GM21526 (cell line): Measurements from ENCODE around the gene TMEM18.

ENCODE experiments used
- ATAC-seq: cut with Tn5 transposase; IDR thresholded peaks from one replicate; pipeline ENCODE4 v1.9.1; 2021; ENCODE audit warnings: moderate library complexity; ENCODE audit not compliant: unreplicated experiment, low FRiP score

TMEM18 gene

GRCh38 chr2:673615-674320 is 3.4 kb downstream of the TMEM18 start:
- ATAC-seq = no peak

GRCh38 chr2:673016-673415 is 4.2 kb downstream of the TMEM18 start:
- ATAC-seq = no peak

DNA sequence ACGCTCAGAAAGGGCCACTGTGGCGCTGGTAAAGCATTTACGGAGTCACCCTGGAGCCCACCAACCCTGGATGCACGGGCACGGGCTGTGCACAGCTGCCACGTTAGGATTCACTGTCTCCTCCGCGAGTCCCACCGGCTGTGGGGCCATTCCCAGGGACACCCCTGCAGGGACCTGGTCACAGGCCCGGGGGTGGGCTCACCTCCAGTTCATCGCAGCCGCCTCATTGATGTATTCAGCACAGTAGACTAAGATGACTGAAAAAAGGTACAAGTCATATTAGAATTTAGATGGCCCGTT is 4.7 kb downstream of the TMEM18 start:
- ATAC-seq = no peak

- no peak for ATAC-seq
These were observed 5.2 kb downstream of the TMEM18 start for GRCh38 chr2:671787-672605.

DNA sequence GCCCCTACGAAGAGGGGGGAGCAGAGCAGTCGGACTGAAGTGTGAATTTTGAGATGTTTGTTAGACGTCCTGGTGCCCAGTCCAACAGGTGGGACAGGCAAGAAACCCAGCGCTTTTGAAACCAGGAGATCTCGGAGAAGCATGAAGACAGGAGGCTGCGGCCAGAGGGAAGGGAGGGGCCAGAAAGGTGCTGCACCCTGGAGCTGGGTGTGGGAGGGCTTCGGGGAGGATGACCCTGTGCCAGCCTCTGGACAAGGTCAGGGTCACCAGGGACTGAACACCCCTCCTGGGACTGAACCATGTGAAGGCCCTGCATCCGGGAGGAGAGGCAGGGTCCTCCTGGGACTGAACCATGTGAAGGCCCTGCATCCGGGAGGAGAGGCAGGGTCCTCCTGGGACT is 6.1 kb downstream of the TMEM18 start:
- ATAC-seq = no peak

- ATAC-seq = no peak
These were observed 6.6 kb downstream of the TMEM18 start for GRCh38 chr2:670637-671036.

DNA sequence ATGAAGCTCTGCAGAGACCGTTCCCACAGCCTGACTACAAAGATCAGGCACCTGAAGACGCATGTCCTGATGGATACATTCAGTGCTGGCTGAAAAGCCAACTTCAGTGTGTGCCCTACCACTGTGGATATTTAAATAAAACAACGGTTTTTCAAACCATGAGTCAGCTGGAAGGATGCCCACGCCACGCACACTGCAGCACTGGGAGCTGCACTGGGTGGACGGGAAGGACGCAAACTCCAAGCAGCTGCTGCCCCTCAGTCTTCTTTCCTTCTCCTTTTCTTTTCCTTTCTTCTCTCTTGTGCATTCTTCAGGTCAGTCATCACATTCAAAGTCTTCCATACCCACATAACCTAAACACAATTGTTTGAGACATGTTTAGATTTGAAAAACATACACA is 7.9 kb downstream of the TMEM18 start:
- ATAC-seq = no peak

GRCh38 chr2:668000-668398 is 9.2 kb downstream of the TMEM18 start:
- ATAC-seq = no peak

DNA sequence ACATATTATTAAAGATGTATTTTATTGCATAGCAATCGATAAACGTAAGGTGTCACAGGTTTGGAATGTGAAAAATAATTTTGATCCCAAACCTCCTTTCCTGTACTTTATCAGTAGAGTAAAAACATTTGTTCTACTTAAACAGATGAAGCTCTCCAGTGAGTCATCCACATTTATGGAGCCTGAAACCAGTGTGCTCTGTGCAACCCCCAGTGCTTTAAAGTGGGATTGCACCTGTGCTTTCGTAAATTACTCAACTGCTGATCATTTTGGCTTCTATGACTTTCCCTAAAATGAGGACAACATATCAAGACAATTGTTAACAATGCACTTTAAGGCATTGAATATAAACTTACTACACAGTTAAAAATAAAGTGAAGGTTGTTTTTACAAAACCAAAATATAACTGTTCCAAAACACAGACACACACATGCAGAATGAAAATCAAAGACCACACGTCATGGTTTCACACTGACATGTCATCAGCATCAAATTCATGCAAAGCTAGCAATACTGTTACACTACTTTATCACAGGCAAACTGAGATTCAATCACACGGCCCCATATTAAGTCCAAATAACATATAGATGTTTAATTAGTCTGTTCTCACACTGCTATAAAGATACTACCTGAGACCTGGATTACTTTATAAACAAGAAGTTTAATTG is 9.7 kb downstream of the TMEM18 start:
- no peak for ATAC-seq

GRCh38 chr2:666441-666840 is 10.8 kb downstream of the TMEM18 start:
- ATAC-seq = no peak

DNA sequence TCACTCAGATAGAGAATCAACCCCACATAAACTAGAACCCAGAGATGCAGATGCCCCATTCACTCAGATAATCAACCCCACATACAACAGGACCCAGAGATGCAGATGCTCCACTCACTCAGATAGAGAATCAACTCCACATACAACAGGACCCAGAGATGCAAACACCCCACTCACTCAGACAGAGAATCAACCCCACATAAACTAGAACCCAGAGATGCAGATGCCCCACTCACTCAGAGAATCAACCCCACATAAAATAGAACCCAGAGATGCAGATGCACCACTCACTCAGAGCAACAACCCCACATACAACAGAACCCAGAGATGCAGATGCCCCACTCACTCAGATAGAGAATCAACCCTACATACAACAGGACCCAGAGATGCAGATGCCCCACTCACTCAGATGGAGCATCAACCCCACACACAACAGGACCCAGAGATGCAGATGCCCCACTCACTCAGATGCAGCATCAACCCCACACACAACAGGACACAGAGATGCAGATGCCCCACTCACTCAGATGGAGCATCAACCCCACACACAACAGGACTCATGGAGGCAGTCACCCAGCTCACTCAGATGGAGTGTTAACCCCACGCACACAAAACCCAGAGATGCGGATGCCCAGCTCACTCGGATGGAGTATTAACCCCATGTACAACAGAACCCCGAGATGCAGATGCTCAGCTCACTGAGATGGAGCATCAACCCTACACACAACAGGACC is 11.7 kb downstream of the TMEM18 start:
- ATAC-seq = no peak

DNA sequence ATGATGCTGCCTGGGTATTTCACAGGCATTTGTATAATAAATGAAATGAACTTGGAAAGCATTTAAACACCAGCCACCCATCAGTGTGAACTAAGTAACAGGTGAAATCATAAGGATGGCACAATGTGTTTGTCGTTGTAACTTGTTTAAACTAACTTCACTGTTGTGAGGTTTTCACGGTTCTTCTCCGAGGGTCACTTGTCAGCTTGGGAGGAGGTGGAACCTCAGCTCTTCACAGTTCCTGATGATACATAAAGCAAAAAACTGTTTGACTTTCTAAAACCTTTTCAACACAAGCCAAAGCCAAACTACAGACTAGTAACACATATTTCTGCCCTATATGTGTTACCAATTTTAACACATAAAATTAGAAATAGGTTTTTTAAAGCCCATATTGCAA is 13.1 kb downstream of the TMEM18 start:
- ATAC-seq = no peak

DNA sequence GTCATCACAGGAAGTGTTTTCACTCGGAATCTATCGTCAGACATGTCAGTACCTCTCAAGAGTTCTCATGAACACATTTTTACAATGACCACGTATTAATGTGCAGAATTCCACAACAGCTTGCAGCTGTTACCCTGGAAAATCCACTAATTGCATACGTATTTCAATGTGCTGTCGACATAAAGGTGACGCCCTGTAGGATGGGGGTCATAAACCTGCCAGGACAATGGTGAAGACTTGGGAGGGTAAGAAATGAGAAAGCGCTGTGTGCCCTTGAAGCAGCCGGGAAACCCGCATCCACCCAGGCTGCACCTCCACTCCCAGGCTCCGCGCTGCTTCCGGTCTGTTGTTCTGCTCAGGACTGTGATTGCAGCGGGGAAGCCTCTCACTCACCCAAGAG is 14.0 kb downstream of the TMEM18 start:
- ATAC-seq = no peak

- no peak for ATAC-seq
These were observed 15.9 kb downstream of the TMEM18 start for GRCh38 chr2:661360-661635.

GRCh38 chr2:660586-661359 is 16.4 kb downstream of the TMEM18 start:
- ATAC-seq = no peak

GRCh38 chr2:660029-660428 is 17.2 kb downstream of the TMEM18 start:
- ATAC-seq = no peak

DNA sequence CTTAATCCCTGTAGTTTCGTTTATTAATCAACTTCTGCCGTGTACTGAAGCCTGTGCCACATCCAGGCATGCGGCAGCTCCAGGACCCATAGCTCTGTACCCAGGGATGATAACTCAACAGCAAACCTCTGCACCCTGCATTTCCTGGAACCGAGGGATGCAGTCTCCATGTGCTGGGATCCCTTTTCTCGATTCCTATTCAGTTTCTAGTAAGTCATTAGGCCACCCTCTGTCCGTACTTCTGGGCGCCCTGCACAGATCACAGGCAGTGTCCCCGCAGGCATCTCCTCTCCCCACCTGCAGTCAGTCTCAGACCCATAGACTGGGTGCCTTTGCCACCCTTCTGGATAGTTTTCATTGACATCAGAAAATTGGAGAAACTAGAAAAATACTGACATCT is 18.8 kb downstream of the TMEM18 start:
- no peak for ATAC-seq

GRCh38 chr2:657766-658165 is 19.4 kb downstream of the TMEM18 start:
- no peak for ATAC-seq

DNA sequence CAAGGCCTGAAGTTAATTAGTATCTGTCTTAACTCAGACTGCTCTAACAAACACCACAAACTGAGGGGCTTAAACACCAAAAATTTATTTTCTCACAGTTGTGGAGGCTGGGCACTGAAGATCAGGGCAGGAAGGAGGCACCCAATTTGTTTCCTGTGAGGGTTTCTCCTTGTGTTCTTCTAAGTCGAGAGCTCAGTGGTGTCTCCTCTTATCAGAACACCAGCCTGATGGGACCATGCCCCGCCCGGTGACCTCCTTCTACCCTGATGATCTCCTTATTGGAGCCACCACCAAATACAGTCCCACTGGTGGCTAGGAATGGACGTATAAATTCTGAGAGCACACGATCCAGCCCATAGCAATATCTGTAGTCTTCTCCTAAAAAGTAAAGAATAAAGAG is 20.5 kb downstream of the TMEM18 start:
- ATAC-seq = no peak

- ATAC-seq = no peak
These were observed 21.6 kb downstream of the TMEM18 start for GRCh38 chr2:655626-656025.

- ATAC-seq = no peak
These were observed 22.3 kb downstream of the TMEM18 start for GRCh38 chr2:654896-655295.
